Measurements from ENCODE around the gene PRDX3. TPM values are rescaled to one million over a fixed set of nuclear protein-coding genes. Genes with fewer than 3 reads are reported as not detected.
A peak's percentile ranks its signal among the peaks of the same experiment; 100 is the strongest.
"Not testable (repeated sequence)": the region's sequence is repeated elsewhere in the genome, so short reads cannot be mapped to it uniquely, and the experiment has no call there.

The PRDX3 gene
- total RNA-seq, 1 experiment from 2014 or later, result 213 TPM

- intact Hi-C loops (cut with micrococcal nuclease; ENCODE audit: unreplicated experiment), result loop anchor here (2.0 kb wide), 1 partner anchor 59 kb away; no protein-coding TSS in a partner anchor
- H3K27me3 ChIP-seq (replicated peaks; ENCODE audit: control insufficient read depth, insufficient read depth, low read length), result no peaks in the 10 kb centered on the region
- no peaks in the 10 kb centered on the region; the same call in 1 of the 2 replicates for H3K36me3 ChIP-seq (ENCODE audit: control insufficient read depth, insufficient read depth, low read length)
- Mint-ChIP-seq H3K9me3 (ENCODE audit: unreplicated experiment) (no peaks in the 10 kb centered on the region), H3K4me1 (ENCODE audit: low read depth, unreplicated experiment) (peaks cover 5% of the 10 kb centered on the region), H3K27ac (ENCODE audit: unreplicated experiment) (peak overlapping the region; percentile 37), H3K36me3 (ENCODE audit: insufficient read depth, unreplicated experiment) (peaks cover 45% of the 10 kb centered on the region), H3K27me3 (ENCODE audit: insufficient read depth, unreplicated experiment) (no peaks in the 10 kb centered on the region), H3K4me3 (ENCODE audit: unreplicated experiment) (no peak overlapping the region)
- no peaks in the 10 kb centered on the region for H3K9me3 ChIP-seq
- ChIA-PET POLR2A (interaction anchor here (0.5 to 0.6 kb wide), 2 partner anchors 23 to 86 kb away, joined by 6 to 8 read pairs; no protein-coding TSS in a partner anchor), CTCF (interaction anchor here (0.6 to 0.8 kb wide), 2 partner anchors 68 to 114 kb away, joined by 3 read pairs; partner anchors contain the start of gene GRK5)
- H3K4me3 ChIP-seq (ENCODE audit: low read depth, low read length), result no peak overlapping the region
- no peaks in the 10 kb centered on the region for H3K4me1 ChIP-seq
- no TSS peak for BruUV-seq (replicated peaks)
- DNase-seq, result peak; percentile 47 to 53
- TF ChIP-seq CTCF (IDR thresholded peaks at IDR 0.05; ENCODE audit: insufficient read depth in 1 of 2, low read depth in 1 of 2, low read length in 1 of 2, severe bottlenecking in 1 of 2, unreplicated experiment in 1 of 2), result peak in 1 of 2 experiments; percentile 60
These were observed 39.0 kb downstream of the PRDX3 start for GRCh38 chr10:119139464-119140067.

DNA sequence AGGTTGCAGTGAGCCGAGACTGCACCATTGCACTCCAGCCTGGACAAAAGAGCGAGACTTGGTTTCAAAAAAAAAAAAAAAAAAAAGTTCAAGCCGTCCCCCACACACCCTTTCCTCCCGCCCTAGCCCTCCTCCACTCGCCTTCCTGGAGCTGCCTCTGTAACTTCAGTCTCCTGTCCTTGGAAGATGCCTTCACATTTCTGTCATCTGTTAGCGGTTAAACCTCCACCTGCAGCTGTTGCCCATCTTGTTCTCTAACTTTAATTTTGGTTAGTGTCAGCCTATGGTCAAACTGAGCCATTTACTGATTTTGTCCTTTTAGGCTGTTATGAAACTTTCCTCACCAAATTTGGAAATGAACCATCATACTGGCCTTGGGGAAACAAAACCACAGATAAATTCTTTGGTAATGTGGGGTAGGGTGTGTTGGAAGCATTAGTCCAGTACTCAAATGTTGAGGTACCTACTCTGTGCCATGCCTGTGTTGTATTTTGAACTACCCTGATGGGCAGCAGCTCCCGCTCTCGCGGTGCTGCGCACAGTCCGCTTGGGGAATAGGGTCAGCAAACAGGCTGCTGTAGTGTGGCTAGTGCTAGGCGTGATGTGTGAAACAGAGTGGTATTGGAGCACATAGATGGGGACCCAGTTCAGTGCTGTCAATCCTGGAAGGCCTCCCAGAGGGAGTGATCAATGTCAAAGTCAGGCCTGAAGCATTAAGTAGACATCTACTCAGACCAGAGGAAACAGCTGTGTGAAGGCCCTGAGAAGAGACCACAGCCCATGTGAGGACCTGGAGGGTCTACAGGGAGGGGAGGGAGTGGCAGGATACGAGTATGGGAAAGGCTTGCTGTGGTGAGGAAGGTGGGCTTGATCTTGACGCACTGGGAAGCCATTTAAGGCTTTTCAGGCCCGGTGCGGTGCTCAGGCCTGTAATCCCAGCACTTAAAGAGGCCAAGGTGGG lies 40.0 kb downstream of the PRDX3 start:
- no peak overlapping the region for H3K4me3 Mint-ChIP-seq (ENCODE audit: unreplicated experiment)
- Histone ChIP-seq H3K36me3 (ENCODE audit: control insufficient read depth, insufficient read depth, low read length) (peaks cover under 1% of the 10 kb centered on the region), H3K4me3 (ENCODE audit: low read depth, low read length) (no peak overlapping the region), H3K9me3 (no peaks in the 10 kb centered on the region), H3K27me3 (replicated peaks; ENCODE audit: control insufficient read depth, insufficient read depth, low read length) (no peaks in the 10 kb centered on the region), H3K4me1 (no peaks in the 10 kb centered on the region)
- no peaks in the 10 kb centered on the region for H3K9me3 Mint-ChIP-seq (ENCODE audit: unreplicated experiment)
- no peaks in the 10 kb centered on the region for H3K27me3 Mint-ChIP-seq (ENCODE audit: insufficient read depth, unreplicated experiment)
- peaks cover 54% of the 10 kb centered on the region for H3K36me3 Mint-ChIP-seq (ENCODE audit: insufficient read depth, unreplicated experiment)
- ChIA-PET POLR2A (interaction anchor here (0.6 kb wide), 2 partner anchors 85 to 107 kb away, joined by 7 to 8 read pairs; no protein-coding TSS in a partner anchor), CTCF (interaction anchor here (0.6 to 0.7 kb wide), 2 partner anchors 25 to 61 kb away, joined by 3 to 13 read pairs; no protein-coding TSS in a partner anchor)
- H3K4me1 Mint-ChIP-seq (ENCODE audit: low read depth, unreplicated experiment), result peaks cover 5% of the 10 kb centered on the region
- peak overlapping the region; percentile 37 for H3K27ac Mint-ChIP-seq (ENCODE audit: unreplicated experiment)
- TF ChIP-seq CTCF (IDR thresholded peaks at IDR 0.05; ENCODE audit: insufficient read depth in 1 of 2, low read depth in 1 of 2, low read length in 1 of 2, severe bottlenecking in 1 of 2, unreplicated experiment in 1 of 2), result no peak
- intact Hi-C loops (cut with micrococcal nuclease; ENCODE audit: unreplicated experiment), result loop anchor here (2.0 kb wide), 1 partner anchor 60 kb away; no protein-coding TSS in a partner anchor
- DNase-seq, result no peak
- BruUV-seq (replicated peaks), result no TSS peak

DNA sequence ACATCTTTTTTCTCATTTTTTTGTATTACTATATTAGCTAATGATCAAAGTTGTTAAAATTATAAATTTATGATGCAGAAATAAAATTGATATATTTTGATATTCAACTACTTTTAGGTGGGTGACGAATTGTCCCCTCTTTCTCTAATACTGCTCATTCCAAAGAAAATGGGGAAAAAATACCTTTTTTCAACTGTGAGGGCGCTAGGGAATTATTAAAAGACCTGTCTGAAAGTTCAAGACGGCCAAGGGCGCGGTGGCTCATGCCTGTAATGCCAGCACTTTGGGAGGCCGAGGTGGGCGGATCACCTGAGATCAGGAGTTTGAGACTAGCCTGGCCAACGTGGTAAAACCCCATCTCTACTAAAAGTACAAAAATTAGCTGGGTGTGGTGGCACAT lies 40.7 kb downstream of the PRDX3 start:
- POLR2A ChIA-PET, result not testable (repeated sequence)

More for the DNA sequence above, 40.7 kb downstream of the PRDX3 start:
- H3K27me3 Mint-ChIP-seq (ENCODE audit: insufficient read depth, unreplicated experiment); H3K4me3 ChIP-seq (ENCODE audit: low read depth, low read length); H3K9me3 ChIP-seq; H3K4me1 Mint-ChIP-seq (ENCODE audit: low read depth, unreplicated experiment); H3K4me3 Mint-ChIP-seq (ENCODE audit: unreplicated experiment); H3K27me3 ChIP-seq (replicated peaks; ENCODE audit: control insufficient read depth, insufficient read depth, low read length); DNase-seq; H3K9me3 Mint-ChIP-seq (ENCODE audit: unreplicated experiment); H3K36me3 ChIP-seq (ENCODE audit: control insufficient read depth, insufficient read depth, low read length); BruUV-seq (replicated peaks); H3K27ac Mint-ChIP-seq (ENCODE audit: unreplicated experiment); H3K4me1 ChIP-seq: not testable (repeated sequence)
- H3K36me3 Mint-ChIP-seq (ENCODE audit: insufficient read depth, unreplicated experiment), result peaks cover 48% of the 10 kb centered on the region
- intact Hi-C loops (cut with micrococcal nuclease; ENCODE audit: unreplicated experiment), result loop anchor here (2.0 kb wide), 1 partner anchor 61 kb away; no protein-coding TSS in a partner anchor
- TF ChIP-seq CTCF (IDR thresholded peaks at IDR 0.05; ENCODE audit: insufficient read depth in 1 of 2, low read depth in 1 of 2, low read length in 1 of 2, severe bottlenecking in 1 of 2, unreplicated experiment in 1 of 2), result peak in 1 of 2 experiments; percentile 4
- CTCF ChIA-PET, result interaction anchor here (0.7 kb wide), 1 partner anchor 24 kb away, joined by 13 read pairs; no protein-coding TSS in a partner anchor

Data from Caco-2 (cell line).